K562 (cell line): ENCODE data around the gene SMARCB1. TPM values are rescaled to one million over a fixed set of nuclear protein-coding genes. Genes with fewer than 3 reads are reported as not detected.

ENCODE experiments used
- BRD9 ChIP-seq: fragments of 450-650 bp; IDR thresholded peaks from 2 replicates; pipeline ENCODE4 v1.6.1; 2018; ENCODE audit warnings: low read depth; ENCODE audit not compliant: partially characterized antibody
- CBX2 ChIP-seq: fragments of 200-600 bp; sonication (generic); IDR thresholded peaks from one replicate; pipeline ENCODE4 v1.6.1; 2012; ENCODE audit warnings: mild to moderate bottlenecking, low read length, inconsistent platforms; ENCODE audit not compliant: insufficient read depth, poor library complexity, severe bottlenecking
- CEBPG ChIP-seq, 3 experiments: fragments of 200-800 bp in 1 of 3; sonication (Bioruptor generic) in 1 of 3; sonication (generic) in 1 of 3; formaldehyde crosslinking in 1 of 3; IDR thresholded peaks in 2 of 3; conservative IDR thresholded peaks in 1 of 3; 2 replicates each; pipeline versions ENCODE4 v1.6.1 to v1.8.0; 2016 to 2022; ENCODE audit warnings: missing compliant biosample characterization in 2 of 3, missing genetic modification characterization in 2 of 3, mild to moderate bottlenecking in 1 of 3, missing genetic modification reagents in 1 of 3
- ELF4 ChIP-seq: fragments of 450-650 bp; formaldehyde crosslinking; IDR thresholded peaks from 2 replicates; pipeline ENCODE4 v1.4.0; 2022; ENCODE audit warnings: missing genetic modification characterization
- GABPA ChIP-seq: fragments of 200-800 bp; sonication (Bioruptor generic); conservative IDR thresholded peaks from 2 replicates; pipeline ENCODE4 v1.6.1; 2016; ENCODE audit warnings: low read depth, missing genetic modification characterization, missing compliant biosample characterization
- NCOA1 ChIP-seq: fragments of 450-650 bp; IDR thresholded peaks from 2 replicates; pipeline ENCODE4 v1.6.1; 2016; ENCODE audit warnings: low read depth
- NFATC3 ChIP-seq: fragments of 450-650 bp; IDR thresholded peaks from 2 replicates; pipeline ENCODE4 v1.6.1; 2017; ENCODE audit warnings: mild to moderate bottlenecking
- POLR2G ChIP-seq: fragments of 200-400 bp; formaldehyde crosslinking; IDR thresholded peaks from 2 replicates; pipeline ENCODE4 v1.6.1; 2017; ENCODE audit warnings: low read depth, mild to moderate bottlenecking, antibody characterized with exemption, low read length, moderate library complexity
- RBFOX2 ChIP-seq: fragments of 200-400 bp; formaldehyde crosslinking; IDR thresholded peaks from 2 replicates; pipeline ENCODE4 v1.6.1; 2017; ENCODE audit warnings: low read depth, mild to moderate bottlenecking, low read length, moderate library complexity
- RNF2 ChIP-seq: sonication (generic); IDR thresholded peaks from 2 replicates; pipeline ENCODE4 v1.6.1; 2016
- THRA ChIP-seq: fragments of 450-650 bp; IDR thresholded peaks from 2 replicates; pipeline ENCODE4 v1.6.1; 2017; ENCODE audit warnings: mild to moderate bottlenecking, moderate library complexity
- ZFP1 ChIP-seq: fragments of 450-650 bp; formaldehyde crosslinking; IDR thresholded peaks from 2 replicates; pipeline ENCODE4 v1.4.0; 2020; ENCODE audit warnings: mild to moderate bottlenecking, mixed read lengths
- ZHX1 ChIP-seq: fragments of 150-350 bp; conservative IDR thresholded peaks from 2 replicates; pipeline ENCODE4 v1.6.1; 2014; ENCODE audit warnings: low read length
- ZMIZ1 ChIP-seq, 2 experiments: fragments of 150-350 bp in 1 of 2; IDR thresholded peaks; 2 replicates each; pipeline ENCODE4 v1.6.1; 2012 to 2016; ENCODE audit warnings: low read depth in 2 of 2, low read length in 2 of 2, mild to moderate bottlenecking in 1 of 2, moderate library complexity in 1 of 2
- ZNF212 ChIP-seq: fragments of 450-650 bp; formaldehyde crosslinking; IDR thresholded peaks from 2 replicates; pipeline ENCODE4 v1.4.0; 2020; ENCODE audit warnings: mild to moderate bottlenecking
- ZNF507 ChIP-seq: conservative IDR thresholded peaks from 2 replicates; pipeline ENCODE4 v1.6.1; 2017; ENCODE audit warnings: missing genetic modification characterization, missing compliant biosample characterization
- polyA plus RNA-seq, 8 experiments: library from polyadenylated mRNA; depleted of rRNA in 4 of 8; stranded (reverse) in 5 of 8; unstranded in 3 of 8; fragments of >200 nt; fragmentation: Nextera tagmentation in 2 of 8; fragmentation: Illumina TruSeq in 1 of 8; extraction: Ambion mirVana in 2 of 8; extraction: Trizol in 1 of 8; gene quantifications; 2 replicates each; pipeline versions ENCODE4 v1.2.1 to v1.2.3, GENCODE V29; 2011 to 2014; ENCODE audit warnings: inconsistent platforms in 1 of 8, missing spikeins in 1 of 8
- total RNA-seq, 7 experiments: library from RNA; depleted of rRNA in 6 of 7; stranded (reverse); fragments of >200 nt in 6 of 7; fragmentation: Illumina TruSeq in 2 of 7; extraction: Trizol in 2 of 7; gene quantifications; 2 replicates each; pipeline versions ENCODE4 v1.2.1 to v1.2.3, GENCODE V29; 2011 to 2021; ENCODE audit warnings: low replicate concordance in 1 of 7

Gene SMARCB1
- total and polyA plus RNA-seq, 9 of the 15 experiments (the other 6 are each of a cell fraction or from before 2014, with no cell fraction given): 1.2 to 113 (median 65.4) TPM

GRCh38 chr22:23764899-23765881, 21.6 kb upstream of the SMARCB1 start (continued):
- TF ChIP-seq ZMIZ1 (IDR thresholded peaks at IDR 0.05; ENCODE audit: low read depth in 2 of 2, low read length in 2 of 2) (no peak), ZNF212 (CRISPR knock-in tag) (no peak), BRD9 (no peak), ZFP1 (CRISPR knock-in tag) (no peak), RNF2 (no peak), GABPA (no peak), ELF4 (CRISPR knock-in tag) (no peak), POLR2G (peak; percentile 43; the same call in 1 of the 2 replicates), RBFOX2 (peak; percentile 51; the same call in 1 of the 2 replicates), NFATC3 (no peak), CBX2 (no peak), NCOA1 (no peak), CEBPG (CRISPR knock-in tag; IDR thresholded peaks at IDR 0.05) (peak; percentile 83), CEBPG (tag; conservative IDR thresholded peaks at IDR 0.05 in 1 of 2, IDR thresholded peaks at IDR 0.05 in 1 of 2) (peak in 1 of 2 experiments; percentile 83; a peak in 2 of 4 replicates), ZNF507 (no peak), THRA (no peak), ZHX1 (no peak)
